NCI-H1092 treated with DMSO at 0.1 percent for 48 hours (cell line): ENCODE measurements around the gene SOX9.

ENCODE experiments used
- DNase-seq: peaks from one replicate; lab custom pipeline; 2025; lab: John Stamatoyannopoulos, UW

The SOX9 gene

DNA sequence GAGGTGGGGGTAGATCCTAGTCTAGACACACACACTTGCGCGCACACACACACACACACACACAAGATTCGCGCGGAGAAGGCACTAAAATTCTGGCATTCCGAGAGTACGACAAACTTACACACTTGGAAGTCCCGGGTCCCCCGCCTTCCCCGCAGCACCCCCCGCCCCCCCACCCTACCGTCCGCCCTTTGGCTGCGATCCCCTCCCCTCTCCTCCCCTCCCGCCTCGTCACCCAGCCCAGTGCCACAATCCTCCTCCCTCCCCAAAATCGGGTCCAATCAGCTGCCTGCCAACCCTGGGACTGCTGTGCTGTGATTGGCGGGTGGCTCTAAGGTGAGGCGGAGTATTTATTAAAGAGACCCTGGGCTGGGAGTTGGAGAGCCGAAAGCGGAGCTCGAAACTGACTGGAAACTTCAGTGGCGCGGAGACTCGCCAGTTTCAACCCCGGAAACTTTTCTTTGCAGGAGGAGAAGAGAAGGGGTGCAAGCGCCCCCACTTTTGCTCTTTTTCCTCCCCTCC is at the start of gene SOX9:
Gene SOX9 (plus strand): TSS at position 379 of the 522 bp plus-strand sequence. CDS start 372 bp downstream, outside the sequence.
- DNase-seq: peak; percentile 98

DNA sequence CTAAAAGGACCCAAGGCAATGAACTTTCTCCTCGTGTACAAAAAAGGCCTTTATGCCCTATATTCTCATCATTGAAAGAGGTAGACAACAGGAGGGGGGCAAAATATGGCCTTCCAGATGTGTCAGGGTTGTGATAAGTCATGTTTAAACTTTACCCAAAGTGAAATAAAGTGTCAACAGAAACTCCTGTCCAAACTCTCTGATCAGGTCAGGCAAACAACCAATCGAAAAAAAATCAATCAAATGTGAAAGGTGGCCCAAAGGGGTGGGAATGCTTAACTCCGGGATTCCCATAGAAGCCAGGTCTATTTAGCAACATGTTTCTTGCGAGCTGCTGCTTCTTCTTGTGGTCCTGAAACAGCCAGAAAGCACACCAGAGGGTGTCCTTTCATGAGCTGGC is 49.5 kb upstream of the SOX9 start:
- DNase-seq: no peak

DNA sequence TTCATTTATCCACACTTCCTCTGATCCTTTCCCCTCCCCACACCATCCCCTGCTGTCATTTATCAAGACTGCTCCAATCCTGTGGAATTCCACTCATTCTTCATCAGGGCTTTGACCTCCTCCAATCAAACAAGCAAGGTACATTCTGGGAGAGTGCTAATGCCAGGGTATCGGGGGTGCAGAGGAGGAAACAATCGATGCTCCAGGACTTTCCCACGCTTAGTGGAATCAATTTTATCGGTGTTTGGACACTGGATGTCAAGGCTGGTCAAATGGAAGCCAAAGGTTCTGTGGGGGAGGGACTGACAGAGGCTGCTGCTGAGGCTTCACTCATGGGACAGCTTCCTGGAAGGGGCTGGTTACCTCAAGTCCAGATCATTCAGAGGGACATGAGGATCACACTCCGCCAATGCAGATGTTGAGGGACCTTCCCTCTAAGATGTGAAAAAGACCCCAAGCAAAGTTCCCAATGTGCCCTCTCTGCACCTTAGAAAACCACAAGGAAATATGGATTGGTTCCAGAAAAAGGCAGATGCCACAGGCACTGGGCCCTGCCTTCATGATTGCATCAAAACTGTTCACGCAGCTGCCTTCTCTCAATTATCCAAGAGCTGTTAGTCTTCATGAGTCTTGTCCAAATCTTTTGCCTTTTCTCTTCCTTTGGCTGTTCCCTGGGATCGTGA is 44.7 kb upstream of the SOX9 start:
- no peak for DNase-seq

DNA sequence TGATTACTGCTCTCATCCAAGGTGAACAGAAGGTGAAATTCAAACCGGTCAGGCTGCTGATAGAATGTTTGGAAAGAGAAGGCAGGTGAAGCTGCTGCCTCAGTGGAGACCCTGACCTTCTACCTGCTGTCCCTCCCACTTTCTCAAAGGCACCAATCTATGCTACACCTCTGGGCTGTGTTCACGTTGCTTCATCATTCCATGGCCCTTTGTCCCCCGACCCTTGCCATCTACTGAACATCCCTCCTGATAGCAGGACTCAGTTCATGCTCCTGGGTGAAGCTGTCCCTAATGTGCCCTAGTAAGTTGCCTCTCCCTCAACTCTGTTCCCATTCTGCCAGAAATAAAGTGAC is 44.2 kb upstream of the SOX9 start:
- DNase-seq: no peak

DNA sequence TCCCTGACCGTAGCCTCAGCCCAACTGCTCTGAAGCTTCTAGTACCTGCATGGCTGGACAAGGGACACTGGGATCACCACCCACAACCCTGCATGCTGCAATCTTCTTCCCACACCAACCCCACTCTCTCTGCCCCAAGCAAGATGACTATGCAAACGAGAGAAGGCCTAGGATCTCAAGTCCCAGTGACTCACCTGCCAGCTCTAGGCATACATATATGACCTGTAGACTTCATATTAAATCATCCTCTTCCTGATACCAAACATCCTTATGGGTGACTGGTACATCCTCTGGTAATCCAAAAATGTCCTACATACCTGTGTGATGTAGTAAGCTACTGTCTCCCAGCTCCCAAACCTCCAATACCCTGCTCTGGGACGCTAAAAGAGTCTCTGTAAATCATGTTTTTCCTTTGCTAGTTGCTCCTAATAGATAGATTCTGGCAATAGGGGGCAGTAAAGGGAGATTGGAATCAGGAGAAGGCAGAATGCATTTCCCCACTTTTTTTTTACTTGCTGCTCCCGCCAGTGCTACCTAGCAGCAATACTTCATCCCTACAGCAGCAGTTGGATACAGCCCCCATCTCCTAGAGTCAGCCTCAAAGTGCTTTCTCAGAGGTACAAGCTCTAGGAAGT is 43.4 kb upstream of the SOX9 start:
- no peak for DNase-seq

DNA sequence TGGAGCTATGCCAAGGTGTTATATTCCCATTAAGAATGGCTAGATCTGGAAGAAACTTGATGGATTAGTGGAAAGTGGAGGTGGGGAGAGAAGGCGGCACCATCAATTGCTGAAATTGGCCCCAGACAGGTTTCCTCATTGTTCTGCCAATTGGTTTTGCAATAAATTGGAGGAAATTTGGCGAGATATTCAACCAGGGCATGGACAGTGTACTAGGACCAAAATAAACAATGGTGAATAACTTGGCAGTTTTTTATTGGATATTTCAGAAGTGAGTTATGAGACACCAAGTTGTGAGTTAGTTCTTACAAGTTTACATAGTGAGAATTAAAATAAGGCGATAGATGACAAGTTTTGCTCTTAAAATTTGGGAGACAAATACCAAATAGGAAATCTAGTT is 41.1 kb upstream of the SOX9 start:
- no peak for DNase-seq

DNA sequence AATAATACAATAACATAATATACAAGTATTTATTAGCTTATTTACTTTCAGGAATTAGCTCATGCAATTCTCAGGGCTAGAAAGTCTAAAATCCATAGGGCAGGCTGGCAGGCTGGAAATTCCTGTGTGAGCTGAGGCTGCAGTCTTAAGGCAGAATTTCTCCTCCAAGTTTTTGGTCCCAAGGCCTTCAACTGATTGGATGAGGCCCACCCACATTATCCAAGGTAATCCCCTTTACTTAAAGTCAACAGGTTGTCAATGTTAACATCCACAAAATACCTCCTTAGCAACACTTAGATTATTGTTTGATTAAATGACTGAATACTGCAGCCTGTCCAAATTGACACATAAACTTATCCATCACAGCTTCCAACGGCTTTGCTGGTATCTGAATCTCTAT is 32.9 kb upstream of the SOX9 start:
- no peak for DNase-seq

DNA sequence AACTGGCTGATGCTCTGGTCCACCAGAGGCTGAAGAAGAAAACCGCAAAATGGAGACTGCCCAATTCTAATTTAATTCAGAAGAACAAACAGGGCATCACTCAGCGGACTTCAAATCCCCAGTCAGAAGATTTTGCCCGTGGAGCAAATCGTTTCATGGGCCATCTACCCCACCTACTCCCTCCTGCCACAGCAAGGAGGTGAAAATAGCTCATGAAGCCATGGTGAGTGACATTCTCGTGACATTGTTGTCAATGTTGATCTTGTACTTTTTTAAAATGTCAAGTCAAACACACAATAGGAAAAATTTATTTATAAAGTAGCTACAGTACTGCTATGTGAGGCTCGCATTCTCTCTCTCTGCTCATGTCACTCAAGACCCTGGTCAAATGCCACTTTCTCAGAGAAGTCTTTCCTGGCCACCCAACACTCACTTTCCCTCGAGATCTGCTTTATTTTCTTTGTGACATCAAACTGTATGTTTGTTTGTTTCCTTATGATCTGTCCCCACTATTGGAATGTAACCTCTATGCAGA is 31.3 kb upstream of the SOX9 start:
- DNase-seq: no peak

DNA sequence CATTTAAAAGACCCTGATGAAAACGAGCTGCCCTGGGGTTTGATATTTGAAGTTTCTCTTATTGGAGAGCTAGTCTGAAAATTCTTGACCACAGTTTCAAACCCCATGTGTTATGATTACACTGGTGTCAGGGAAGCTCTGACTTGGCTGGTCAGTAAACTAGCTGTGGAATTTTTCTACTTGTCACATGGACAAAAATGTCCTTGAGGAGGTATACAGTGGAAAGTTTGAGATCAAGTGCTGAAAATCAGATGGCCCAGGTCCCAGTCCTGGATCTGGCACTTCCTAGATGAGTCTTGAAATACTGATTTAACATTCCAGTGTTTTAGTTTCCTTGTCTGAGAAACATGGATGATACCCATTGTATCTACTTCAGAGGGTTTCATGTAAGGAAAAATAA is 30.7 kb upstream of the SOX9 start:
- no peak for DNase-seq

DNA sequence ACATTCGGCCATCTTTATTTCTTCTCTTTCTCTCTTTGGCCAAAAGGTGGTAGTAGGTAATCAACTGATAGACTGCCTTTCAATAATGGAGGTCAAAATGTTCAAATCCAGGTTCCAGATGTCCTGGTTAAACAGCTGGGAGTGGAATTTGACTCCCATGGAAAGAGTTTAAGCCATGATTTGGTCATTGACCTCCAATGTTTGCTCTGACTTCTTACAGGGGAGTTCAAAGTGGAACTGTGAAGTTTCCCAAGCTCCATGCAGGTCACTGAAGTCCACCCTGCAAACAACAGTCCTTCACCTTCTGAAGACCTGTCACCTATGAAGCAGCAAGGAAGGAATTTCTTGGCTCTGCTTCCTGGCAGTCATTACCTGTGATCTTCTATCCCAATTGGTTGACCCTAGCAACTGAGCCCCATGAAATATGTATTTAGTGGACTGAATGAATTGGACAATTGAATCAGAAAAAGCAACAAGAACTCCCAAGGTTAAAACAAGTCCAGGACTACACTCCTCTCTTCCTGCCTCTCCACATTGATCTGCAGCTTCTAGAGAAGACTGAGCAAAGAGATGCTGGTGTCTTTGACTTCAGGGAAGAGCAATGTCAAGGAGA is 28.0 kb upstream of the SOX9 start:
- DNase-seq: no peak

DNA sequence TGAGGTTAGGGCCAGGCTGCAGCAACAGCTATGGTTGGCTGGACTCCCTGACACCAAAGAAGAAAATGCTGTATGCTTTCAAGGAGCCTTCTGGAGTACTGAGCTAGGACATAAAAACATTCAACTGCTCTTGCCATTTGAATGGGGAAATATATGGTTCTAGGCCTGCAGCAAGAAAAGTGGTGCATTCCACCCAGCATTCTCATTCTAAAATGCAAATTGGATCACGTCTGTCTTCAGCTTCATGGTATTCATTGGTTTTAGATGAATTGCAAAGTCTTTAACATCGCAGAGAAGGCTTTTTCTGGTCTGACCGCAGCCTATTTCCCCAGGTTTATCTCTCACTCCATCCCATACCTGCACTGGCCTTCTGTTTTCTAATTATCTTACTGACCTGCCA is 27.1 kb upstream of the SOX9 start:
- DNase-seq: no peak

DNA sequence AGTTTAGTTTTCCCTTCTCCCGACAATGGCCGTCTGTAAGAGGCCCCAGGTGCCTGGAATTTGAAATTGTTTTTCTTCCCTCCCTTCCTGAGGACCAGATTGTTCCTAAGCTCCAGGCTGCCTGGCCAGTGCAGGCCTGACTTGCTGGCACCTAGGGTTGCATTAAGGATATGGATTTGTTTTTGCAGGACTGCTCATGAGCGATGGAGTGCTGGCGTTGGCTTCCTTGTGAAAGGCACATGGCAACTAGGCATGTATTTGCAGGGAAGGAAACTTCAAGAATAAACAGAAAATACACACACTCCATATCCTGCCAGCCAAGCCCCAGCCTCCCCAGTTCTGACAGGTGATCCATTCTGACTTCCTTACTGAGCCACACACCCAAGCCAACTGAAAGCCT is 25.5 kb upstream of the SOX9 start:
- DNase-seq: no peak

DNA sequence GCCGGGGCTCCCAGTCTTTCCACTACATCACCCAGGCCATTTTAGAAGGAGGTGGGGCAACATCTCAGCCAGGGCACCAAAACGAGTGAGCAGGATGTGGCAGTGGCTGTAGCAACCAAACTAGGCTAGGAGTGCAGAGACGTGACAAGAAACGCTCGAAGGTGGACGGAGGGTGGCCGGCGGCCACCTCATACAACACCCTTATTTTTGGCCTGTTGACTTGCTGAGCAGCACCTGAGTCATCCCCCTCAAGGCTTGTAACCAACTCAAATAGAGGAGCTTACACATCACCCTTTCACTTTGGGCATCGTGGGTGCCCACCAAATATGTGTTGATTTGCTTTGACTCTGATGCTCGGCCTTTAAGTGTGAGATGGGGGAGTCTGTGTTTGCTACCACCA is 23.7 kb upstream of the SOX9 start:
- DNase-seq: no peak

DNA sequence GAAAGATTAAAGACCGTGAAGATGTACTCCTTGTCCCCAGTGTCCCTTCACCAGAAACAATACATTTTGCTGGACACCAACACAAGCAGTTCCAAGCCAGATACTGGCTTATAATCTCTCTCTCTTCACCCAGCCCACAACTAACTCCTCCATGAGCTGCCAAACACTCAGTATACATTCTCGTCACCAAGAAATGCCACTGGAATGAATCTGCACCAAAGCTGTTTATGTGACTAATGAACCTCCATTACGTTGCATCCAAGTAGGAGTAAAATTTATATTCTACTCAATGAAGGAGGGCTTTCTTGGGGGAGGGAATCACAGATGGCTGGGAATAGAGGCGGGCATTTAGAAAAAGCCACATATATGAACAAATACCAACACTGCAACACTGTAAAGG is 20.9 kb upstream of the SOX9 start:
- no peak for DNase-seq

DNA sequence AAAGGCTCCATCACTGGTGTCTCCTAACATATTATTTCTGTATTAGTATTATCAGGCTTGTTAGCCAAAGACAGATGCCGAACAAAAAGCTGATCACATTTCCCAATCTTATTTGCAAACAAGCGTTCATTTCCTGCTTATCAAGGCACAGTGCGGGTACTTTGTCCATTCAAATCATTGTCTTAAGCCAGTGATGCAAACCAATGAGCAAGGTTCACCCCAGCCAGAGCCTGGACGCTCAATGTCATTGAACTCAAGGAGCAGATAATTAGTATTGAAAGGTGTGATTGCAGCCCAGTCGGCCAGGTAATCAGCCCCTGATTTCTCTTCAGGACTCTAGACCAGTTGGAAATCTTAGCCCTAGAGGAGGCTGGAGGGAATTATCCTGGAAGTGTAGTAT is 20.4 kb upstream of the SOX9 start:
- no peak for DNase-seq

DNA sequence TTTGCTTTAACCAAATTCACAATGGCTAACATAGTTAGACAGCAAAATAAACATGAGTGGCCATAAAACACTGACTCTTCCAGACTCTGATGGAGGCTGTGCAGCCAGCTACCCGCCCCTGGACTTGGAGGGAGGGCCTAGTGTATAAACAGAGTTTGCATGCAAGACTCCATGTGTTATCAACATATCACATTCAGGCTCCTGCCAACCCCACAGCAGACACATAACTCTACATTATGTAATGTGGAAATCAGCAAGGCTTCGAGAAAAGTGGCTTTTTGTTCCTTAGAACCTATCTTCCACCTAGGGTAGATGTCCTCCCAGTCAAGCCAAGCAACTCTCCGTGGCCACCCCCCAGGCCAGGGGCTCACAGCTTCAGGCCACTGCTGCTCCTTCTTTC is 19.3 kb upstream of the SOX9 start:
- no peak for DNase-seq

DNA sequence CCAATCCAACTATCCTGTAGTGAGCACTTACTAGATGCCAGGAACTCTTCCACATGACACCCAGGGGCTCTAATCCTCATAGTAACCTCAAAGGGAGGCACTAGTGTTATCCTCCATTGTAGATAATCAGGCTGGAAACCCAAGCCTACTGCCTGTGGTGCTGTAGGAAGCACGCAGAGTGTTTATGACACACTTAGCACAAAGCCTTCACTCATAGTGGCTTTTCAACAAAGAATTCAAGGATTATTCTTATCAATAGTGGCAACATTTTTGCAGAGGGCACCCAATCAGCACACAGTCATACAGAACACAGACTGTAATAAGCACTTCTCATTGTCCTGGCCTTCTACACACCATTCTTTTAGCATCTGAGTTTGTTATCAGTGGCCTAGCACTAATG is 18.5 kb upstream of the SOX9 start:
- DNase-seq: no peak

DNA sequence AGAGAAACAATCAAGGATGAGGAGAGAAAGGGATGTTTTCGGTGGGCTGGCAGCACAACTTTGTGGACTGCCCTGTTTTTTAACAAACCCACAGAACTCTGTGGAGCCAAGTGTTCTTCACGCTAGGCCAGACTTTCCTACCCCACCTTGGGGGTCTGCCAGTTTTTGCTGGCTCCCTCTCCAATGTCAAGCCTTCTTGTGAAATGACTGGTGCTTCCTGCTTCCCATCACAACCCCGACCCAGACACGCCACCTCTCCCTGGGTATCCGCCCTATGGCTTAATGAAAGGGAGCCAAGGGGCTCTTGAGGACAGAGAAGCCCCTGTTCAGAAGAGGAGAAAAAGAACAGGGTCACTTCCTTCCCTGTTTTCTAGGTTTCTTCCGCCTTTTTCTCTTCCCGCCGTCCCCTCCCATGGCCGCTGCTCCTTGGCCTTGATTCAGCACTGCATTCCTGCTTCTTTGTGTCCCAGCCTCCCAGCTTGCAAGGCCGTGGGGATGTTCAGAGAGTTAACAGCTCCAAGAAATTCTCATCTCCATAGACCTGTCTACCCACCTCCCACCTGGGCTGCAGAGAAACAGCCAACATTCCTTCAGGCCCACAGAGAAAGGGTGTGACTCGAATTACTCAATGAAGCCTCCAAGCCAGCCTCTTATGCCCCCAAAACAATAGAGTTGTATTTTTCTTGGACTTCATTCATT is 16.5 kb upstream of the SOX9 start:
- DNase-seq: no peak

DNA sequence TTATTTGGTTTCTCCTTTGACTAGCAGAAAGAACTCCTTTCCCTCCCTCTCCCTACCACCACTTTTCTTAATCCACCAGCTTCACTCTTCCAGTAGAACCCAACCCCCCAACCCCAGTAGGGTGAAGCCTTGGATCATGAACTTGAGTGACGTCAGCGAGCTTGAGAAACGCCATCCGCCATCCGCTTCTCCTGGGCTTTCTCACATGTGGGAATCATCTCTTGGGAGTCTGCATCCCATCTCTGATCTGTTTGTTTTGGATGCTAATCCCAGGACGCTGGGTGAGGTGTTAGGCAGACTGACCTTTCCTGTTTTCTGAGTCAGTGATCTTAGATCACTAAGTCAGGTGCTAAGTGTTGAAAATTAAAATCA is 16.0 kb upstream of the SOX9 start:
- DNase-seq: no peak

DNA sequence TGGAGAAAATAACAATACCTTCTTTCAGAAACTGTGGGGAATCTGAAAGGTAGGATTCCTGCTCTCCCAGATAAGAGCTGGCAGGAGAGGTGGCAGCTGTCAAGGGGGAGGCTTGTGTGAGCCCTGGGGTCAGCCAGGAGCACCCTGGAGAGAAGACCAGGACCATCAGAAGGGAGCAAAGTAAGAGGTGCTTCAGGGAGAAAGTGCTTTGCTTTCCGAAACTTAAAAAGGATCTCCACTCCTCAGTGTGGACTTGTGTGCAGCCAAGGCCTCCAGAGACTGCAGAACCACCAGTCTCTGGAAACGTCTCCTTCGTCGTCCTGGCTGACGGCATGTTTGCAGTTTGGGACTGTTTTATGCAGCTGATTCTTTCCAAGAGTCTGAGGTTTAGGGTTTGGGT is 13.7 kb upstream of the SOX9 start:
- no peak for DNase-seq

DNA sequence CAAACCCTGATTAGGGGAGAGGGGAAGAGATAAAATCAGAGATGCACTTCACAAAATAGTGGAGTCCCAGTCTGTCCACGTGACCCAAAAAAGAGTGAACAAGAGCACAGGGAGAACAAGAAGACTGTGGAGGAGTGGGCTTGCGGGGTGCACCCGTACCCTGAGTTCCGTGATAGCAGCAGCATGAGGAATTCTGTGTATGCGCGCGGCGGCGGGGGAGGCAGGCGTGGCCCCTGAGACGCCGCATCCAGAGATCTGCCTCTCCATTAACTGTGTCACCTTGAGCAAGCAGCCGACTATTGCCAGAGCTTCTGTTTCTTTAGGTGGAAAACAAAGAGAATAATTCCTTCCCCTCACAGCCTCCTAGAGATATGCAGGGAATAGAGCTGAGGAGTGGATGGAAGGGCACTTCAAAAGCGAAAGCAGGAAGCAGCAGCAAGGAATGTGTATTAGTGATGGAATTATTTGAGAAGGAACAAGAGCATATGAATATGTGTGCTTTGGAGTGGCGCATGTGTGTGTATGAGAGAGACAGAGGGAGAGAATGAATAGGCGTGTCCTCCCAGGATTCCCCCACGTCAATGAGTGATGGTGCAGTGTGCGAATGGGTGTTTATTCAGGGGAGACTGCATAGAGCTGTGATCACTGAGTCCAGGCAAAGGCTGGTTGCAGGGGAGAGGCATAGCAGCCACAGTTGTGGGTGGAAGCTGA is 10.4 kb upstream of the SOX9 start:
- DNase-seq: no peak

DNA sequence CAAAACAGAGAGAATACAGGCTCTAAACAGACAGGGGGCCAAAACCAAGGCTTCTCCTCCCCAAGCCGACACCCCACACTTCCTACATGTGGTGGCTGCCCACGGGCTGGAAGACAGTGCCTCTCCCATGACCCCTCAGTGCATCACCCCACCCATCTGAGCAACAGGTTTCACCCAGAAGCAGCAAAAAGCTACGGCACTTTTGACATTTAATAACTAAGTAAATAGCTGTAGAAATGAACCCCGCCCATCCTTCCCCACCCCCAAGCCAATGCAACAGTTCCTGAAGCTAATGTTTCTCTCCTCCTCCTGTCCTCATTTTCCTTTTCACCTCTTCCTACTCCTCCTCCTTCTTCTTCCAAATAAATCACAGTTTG is 9.9 kb upstream of the SOX9 start:
- DNase-seq: no peak
